ENCODE results near the gene KHDRBS1.
A peak's percentile ranks its signal among the peaks of the same experiment; 100 is the strongest.
"Not testable (repeated sequence)": the region's sequence is repeated elsewhere in the genome, so short reads cannot be mapped to it uniquely, and the experiment has no call there.

KHDRBS1 gene

GRCh38 chr1:32012709-32013385 lies 821 bp upstream of the KHDRBS1 start:
- DNase-seq (ENCODE audit: low read depth, low spot score): no peak

DNA sequence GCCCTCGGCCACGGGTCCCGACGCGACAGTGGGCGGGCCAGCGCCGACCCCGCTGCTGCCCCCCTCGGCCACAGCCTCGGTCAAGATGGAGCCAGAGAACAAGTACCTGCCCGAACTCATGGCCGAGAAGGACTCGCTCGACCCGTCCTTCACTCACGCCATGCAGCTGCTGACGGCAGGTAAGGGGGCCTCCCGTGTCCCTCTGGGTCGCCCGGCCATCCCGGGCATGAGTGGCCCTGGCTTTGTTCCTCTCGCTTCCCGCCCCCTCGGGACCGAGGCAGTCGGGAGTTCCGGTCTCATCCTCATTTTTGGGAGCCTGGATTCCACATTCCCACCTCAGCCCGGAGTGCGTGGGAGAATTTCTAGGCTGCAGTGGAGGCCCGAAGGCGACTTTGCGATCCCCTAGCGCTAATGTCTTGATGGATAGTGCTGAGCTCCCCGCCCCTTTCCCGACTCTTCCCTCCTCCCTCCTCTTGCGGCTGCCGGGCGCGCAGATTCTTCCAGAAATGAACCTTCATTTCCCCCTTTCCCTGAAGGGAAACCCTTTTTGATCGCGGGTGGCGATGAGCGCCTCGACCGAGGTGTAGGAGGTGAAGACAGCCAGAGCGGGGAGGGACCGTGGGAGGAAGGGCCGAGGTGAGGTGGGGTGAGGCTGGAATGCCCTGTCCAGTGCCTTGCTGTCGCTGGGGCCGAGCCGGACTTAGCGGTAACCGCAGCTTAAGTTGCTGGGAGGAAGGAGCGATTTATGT lies 705 bp downstream of the KHDRBS1 start:
- peak; percentile 66 for DNase-seq (ENCODE audit: low read depth, low spot score)

DNA sequence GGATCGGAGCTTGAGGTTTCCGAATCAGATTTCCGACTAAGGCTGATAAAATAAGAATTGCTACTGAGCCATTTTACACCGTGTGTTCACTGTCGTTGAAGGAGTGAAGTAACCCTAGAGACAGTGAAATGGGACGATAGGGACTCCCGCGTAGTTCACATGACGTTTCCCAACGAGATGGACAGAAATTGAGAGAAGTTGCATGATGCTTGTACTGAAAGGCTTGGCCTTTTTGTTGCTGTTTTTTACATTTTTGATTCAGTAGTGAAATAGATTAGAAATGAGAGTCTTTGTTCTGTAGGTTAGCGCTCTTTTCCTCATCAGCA lies 1.2 kb downstream of the KHDRBS1 start:
- peak; percentile 19 for DNase-seq (ENCODE audit: low read depth, low spot score)

DNA sequence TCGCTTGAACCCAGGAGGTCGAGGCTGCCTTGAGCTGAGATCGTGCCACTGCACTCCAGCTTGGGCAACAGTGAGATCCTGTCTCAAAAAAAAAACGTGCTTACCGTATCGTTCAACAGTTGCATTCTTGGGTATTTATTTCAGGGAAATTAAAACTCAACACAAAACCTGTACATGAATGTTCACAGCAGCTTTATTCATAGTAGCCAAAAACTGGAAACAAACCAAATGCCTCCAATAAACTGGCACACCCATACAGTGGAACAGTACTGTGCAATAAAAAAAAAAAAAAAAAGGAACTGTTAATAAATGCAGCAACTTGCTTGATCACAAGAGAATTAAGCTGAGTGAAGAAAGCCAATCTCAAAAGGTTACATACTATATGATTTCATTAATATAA lies 6.7 kb downstream of the KHDRBS1 start:
- no peak for DNase-seq (ENCODE audit: low read depth, low spot score)

GRCh38 chr1:32021574-32022018 lies 7.9 kb downstream of the KHDRBS1 start:
- not testable (repeated sequence) for DNase-seq (ENCODE audit: low read depth, low spot score)

DNA sequence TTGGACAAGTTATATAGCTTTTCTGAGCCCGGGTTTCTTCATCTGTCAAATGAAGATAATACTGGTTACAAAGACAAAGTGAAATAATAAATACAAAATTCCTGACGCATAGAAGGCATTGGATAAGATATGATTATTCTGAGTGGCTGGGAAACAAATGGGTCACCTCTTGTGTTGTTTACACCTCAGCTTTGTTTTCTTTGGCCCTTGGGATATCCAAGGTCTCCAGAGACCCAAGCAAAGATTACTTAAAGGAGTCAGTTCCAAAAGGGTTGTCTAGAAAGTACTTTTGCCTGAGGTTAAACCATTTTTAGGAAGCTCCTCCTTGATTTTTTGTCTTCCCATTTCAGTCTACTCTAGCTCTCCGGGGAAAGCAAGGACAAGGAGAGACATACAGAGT lies 9.7 kb downstream of the KHDRBS1 start:
- DNase-seq (ENCODE audit: low read depth, low spot score): no peak

- DNase-seq (ENCODE audit: low read depth, low spot score): no peak
Observed at GRCh38 chr1:32025515-32025914, 11.8 kb downstream of the KHDRBS1 start.

- DNase-seq (ENCODE audit: low read depth, low spot score): no peak
Observed at GRCh38 chr1:32028746-32029145, 15.1 kb downstream of the KHDRBS1 start.

DNA sequence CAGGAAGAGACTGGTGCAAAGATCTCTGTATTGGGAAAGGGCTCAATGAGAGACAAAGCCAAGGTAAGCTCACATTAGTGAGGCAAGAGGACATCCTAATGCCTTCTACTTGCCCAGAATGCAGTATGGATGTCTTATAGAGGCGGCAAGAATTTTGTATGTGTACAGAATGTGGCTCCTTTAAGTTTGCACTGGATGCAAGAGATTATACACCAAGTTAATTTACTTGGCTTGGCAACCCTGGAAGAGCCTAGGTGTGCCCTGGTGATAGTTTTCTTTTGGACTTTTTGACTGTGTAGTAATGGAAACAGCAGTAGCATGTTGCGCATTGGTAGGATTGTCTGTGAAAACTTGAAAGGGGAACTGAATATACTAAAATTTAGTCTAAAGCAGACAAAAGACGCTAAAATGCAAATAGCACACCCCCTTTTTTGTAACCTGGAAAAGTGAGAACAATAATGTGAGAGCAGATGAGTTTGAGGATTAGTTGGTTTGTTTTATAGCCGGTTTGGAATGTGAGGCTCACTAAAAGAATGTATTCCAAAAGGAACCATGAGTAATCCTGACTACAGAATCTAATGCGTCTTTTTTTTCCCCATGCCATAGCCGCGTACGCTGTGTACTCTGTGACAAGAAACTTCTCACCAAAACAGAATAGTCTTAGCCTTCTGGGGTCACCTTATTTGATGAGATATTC lies 18.1 kb downstream of the KHDRBS1 start:
- DNase-seq (ENCODE audit: low read depth, low spot score): peak; percentile 79

GRCh38 chr1:32032275-32032615 lies 18.6 kb downstream of the KHDRBS1 start:
- no peak for DNase-seq (ENCODE audit: low read depth, low spot score)

DNA sequence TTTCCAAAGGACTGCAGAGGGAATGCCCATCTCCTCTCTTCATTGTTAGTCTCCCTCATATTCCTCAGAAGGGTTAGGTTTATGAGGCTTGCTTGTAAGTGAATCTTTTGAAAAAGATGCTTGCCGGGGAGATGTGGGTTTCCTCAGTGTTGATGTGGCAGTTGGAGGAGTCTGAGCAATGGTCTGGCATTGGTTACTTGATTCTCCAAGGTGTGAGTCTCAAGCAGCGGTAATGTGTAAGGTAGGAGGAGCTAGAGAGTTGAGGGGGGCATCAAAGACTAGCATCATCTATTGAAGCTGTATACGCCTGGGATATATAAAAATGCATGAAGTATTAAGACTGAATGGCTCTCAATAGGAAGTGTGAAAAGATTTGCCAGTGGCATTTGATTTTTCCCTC lies 21.5 kb downstream of the KHDRBS1 start:
- DNase-seq (ENCODE audit: low read depth, low spot score): no peak

GRCh38 chr1:32040711-32041110 lies 27.0 kb downstream of the KHDRBS1 start:
- peak; percentile 16 for DNase-seq (ENCODE audit: low read depth, low spot score)

- DNase-seq (ENCODE audit: low read depth, low spot score): no peak
Observed at GRCh38 chr1:32042330-32042729, 28.7 kb downstream of the KHDRBS1 start.

DNA sequence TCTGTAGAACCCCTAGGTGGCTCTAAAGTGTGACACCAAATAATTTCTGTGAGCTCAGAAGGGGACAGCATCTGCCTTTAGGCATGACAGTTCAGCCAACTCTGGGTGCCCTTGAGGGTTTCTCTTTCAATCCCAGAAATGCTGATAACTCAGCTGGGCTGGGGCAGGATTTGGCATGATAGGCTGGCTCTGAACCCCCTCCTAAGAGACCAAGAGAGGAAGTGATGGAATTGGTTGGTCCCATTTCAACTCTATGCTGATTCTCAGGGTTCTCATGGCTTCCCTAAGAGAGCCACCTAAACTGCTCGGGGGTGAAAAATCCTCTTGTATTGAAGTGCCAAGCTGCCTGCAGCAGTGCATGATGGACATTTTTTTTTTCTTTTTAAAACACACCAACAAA lies 30.6 kb downstream of the KHDRBS1 start:
- no peak for DNase-seq (ENCODE audit: low read depth, low spot score)

GRCh38 chr1:32045772-32046171 lies 32.1 kb downstream of the KHDRBS1 start:
- DNase-seq (ENCODE audit: low read depth, low spot score): no peak

GRCh38 chr1:32047701-32048100 lies 34.0 kb downstream of the KHDRBS1 start:
- DNase-seq (ENCODE audit: low read depth, low spot score): no peak

- no peak for DNase-seq (ENCODE audit: low read depth, low spot score)
Observed at GRCh38 chr1:32048440-32048839, 34.8 kb downstream of the KHDRBS1 start.

GRCh38 chr1:32051706-32052105 lies 38.0 kb downstream of the KHDRBS1 start:
- no peak for DNase-seq (ENCODE audit: low read depth, low spot score)

DNA sequence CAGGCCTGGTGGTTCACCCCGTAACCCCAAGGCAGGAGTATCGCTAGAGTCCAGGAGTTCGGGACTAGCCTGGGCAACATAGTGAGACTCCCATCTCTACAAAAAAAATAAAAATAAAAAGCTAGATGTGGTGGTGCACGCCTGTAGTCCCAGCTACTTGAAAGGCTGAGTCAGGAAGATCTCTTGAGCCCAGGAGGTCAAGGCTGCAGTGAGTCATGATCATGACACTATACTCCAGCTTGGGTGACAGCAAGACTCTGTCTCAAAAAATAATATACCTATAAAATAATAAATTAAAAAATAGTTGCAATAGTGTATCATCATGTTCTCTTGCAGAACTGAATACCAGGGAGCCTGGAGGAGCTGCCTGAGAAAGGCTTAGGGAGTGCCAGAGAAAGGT lies 39.2 kb downstream of the KHDRBS1 start:
- no peak for DNase-seq (ENCODE audit: low read depth, low spot score)

DNA sequence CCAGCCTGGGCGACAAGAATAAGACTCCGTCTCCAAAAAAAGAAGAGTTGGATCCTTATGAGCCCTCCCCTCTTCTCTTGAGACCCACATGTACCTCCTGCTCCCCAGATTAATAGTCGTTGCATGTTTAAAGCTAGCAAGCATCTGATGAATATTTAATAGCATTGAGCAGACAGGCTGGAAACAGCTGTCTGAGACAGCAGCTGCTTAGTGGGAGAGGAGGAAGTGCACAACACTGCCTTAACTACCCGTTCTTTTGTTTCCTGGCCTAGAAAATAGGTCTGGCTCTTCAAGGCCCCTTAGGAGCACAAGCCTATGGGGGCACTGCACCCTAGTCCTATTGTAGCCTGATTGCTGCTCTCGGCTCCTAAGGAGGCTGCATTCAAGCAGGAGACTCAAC lies 41.7 kb downstream of the KHDRBS1 start:
- no peak for DNase-seq (ENCODE audit: low read depth, low spot score)

DNA sequence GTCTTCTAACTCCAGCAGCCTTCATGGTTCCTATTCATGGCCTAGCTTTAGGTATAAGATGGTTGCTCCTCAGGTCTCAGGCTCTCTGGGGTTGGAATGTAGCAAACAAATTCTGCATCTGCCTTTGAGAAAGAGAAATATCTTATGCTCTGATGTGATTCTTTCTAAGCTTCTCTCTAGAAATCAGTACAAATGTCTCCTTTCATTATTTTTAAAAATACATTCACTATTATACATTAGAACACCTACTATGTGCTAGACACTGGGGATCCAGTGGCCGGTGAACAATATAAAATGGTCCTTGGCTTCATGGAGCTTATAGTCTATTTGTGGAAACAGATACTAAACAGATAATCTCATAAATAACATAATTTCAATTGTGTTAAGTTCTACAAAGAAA lies 42.9 kb downstream of the KHDRBS1 start:
- DNase-seq (ENCODE audit: low read depth, low spot score): no peak

GRCh38 chr1:32060914-32061313 lies 47.2 kb downstream of the KHDRBS1 start:
- no peak for DNase-seq (ENCODE audit: low read depth, low spot score)

DNA sequence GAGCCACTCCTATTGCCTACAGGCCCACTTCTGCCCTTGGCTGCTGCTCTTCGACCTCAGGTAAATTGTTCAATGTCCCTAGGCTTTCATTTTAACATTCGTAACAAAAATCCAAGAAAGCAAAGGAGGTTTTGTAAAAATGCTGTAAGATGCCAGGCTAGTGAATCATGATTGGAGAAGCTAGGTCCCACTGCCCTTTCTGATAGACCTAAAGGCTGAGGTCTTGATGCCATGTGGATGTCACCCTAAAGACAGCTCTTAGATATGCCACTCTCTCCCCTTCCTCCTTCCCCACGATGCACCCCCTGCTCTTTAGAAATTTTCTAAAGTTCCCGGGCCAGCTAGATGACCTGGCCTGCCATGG lies 49.2 kb downstream of the KHDRBS1 start:
- DNase-seq (ENCODE audit: low read depth, low spot score): no peak

Measured in astrocyte of the hippocampus (primary cell).